H1 (cell line): Measurements from ENCODE around the gene STAT4. TPM values are rescaled to one million over a fixed set of nuclear protein-coding genes. Genes with fewer than 3 reads are reported as not detected.

Experiments
- CTCF ChIA-PET: fragments of 300-600 bp; sonication (Branson Sonifier 250); formaldehyde crosslinking; loops from one replicate; lab custom pipeline; 2021; ENCODE audit not compliant: partially characterized antibody; lab: Charles Lee
- POLR2A ChIA-PET: fragments of 300-600 bp; sonication (Branson Sonifier 250); formaldehyde crosslinking; loops from one replicate; lab custom pipeline; 2021; ENCODE audit warnings: inconsistent platforms; ENCODE audit not compliant: partially characterized antibody; lab: Charles Lee
- DNase-seq, 2 experiments: peaks; one replicate each; pipeline versions ENCODE4 v3.0.0 to v3.0.0-alpha.2; 2010 to 2022; ENCODE audit warnings: low spot score in 2 of 2, low read depth in 1 of 2, mixed read lengths in 1 of 2
- FAIRE-seq: peaks from 2 replicates; lab custom pipeline; 2011; peaks lifted over from hg19 to GRCh38; lab: Jason Lieb, UNC
- H2AFZ ChIP-seq: 2 replicates; pipeline ENCODE4 v1.8.1; 2012; ENCODE audit warnings: low read length, inconsistent platforms
- H2AK5ac ChIP-seq: 2 replicates; pipeline ENCODE4 v1.6.1; 2013; ENCODE audit warnings: low read depth, low read length
- H2BK120ac ChIP-seq: replicated peaks from 2 replicates; pipeline ENCODE3; 2013; ENCODE audit warnings: low read depth, low read length, inconsistent platforms
- H2BK12ac ChIP-seq: 2 replicates; pipeline ENCODE4 v1.6.1; 2013; ENCODE audit warnings: low read depth, low read length
- H2BK15ac ChIP-seq: 2 replicates; pipeline ENCODE4 v1.6.1; 2013; ENCODE audit warnings: low read length
- H2BK20ac ChIP-seq: 2 replicates; pipeline ENCODE4 v1.6.1; 2013; ENCODE audit warnings: low read length
- H2BK5ac ChIP-seq: 2 replicates; pipeline ENCODE4 v1.6.1; 2013; ENCODE audit warnings: low read depth, low read length
- H3K14ac ChIP-seq: 2 replicates; pipeline ENCODE4 v1.6.1; 2013; ENCODE audit warnings: inconsistent platforms; ENCODE audit not compliant: insufficient read length
- H3K18ac ChIP-seq: 2 replicates; pipeline ENCODE4 v1.6.1; 2013; ENCODE audit warnings: low read length; ENCODE audit errors: extremely low read depth
- H3K23ac ChIP-seq: 2 replicates; pipeline ENCODE4 v1.6.1; 2013; ENCODE audit warnings: inconsistent platforms; ENCODE audit not compliant: insufficient read length
- H3K23me2 ChIP-seq: 2 replicates; pipeline ENCODE4 v1.6.1; 2013; ENCODE audit warnings: low read depth, low read length
- H3K27ac ChIP-seq: 2 replicates; pipeline ENCODE4 v1.6.1; 2011; ENCODE audit warnings: low read depth, low read length, inconsistent platforms
- H3K27me3 ChIP-seq, 4 experiments: replicated peaks in 1 of 4; 1 replicate in 1 of 4; 2 replicates in 3 of 4; pipeline versions ENCODE4 v1.6.1 to v1.8.1; 2011 to 2013; ENCODE audit warnings: low read length in 3 of 4, mild to moderate bottlenecking in 3 of 4, inconsistent platforms in 2 of 4, mixed read lengths in 2 of 4, moderate library complexity in 1 of 4; ENCODE audit not compliant: control insufficient read depth in 3 of 4, insufficient read depth in 3 of 4; ENCODE audit errors: extremely low read depth in 1 of 4
- H3K36me3 ChIP-seq, 4 experiments: 2 replicates each; pipeline versions ENCODE4 v1.6.1 to v1.8.1; 2011 to 2013; ENCODE audit warnings: mild to moderate bottlenecking in 4 of 4, low read length in 3 of 4, moderate library complexity in 2 of 4, control low read depth in 1 of 4, inconsistent platforms in 1 of 4; ENCODE audit not compliant: insufficient read depth in 4 of 4, control insufficient read depth in 2 of 4
- H3K4ac ChIP-seq: replicated peaks from 2 replicates; pipeline ENCODE3; 2013; ENCODE audit warnings: low read length, low read depth, mixed read lengths, inconsistent platforms; ENCODE audit not compliant: insufficient read length
- H3K4me1 ChIP-seq, 4 experiments: replicated peaks in 1 of 4; 1 replicate in 1 of 4; 2 replicates in 3 of 4; pipeline versions ENCODE4 v1.6.1 to v1.8.1; 2011 to 2013; ENCODE audit warnings: low read length in 3 of 4, inconsistent platforms in 2 of 4, mixed read lengths in 1 of 4; ENCODE audit not compliant: insufficient read depth in 4 of 4, control insufficient read depth in 3 of 4
- H3K4me2 ChIP-seq, 2 experiments: 2 replicates each; pipeline versions ENCODE4 v1.6.1 to v1.8.1; 2011 to 2013; ENCODE audit warnings: low read depth in 2 of 2, low read length in 2 of 2, control low read depth in 1 of 2, inconsistent platforms in 1 of 2, mild to moderate bottlenecking in 1 of 2; ENCODE audit not compliant: insufficient read depth in 1 of 2
- H3K4me3 ChIP-seq, 4 experiments: fragments of 200-600, 300-600 bp in 1 of 4; sonication (generic), shearing (Covaris generic), sonication (Bioruptor Twin) in 1 of 4; 2 replicates each; pipeline versions ENCODE4 v1.5.1 to v1.8.1; 2011 to 2016; ENCODE audit warnings: low read length in 4 of 4, low read depth in 3 of 4, control low read depth in 2 of 4, inconsistent platforms in 2 of 4, mild to moderate bottlenecking in 2 of 4, mixed read lengths in 1 of 4, moderate library complexity in 1 of 4; ENCODE audit not compliant: insufficient read depth in 2 of 4; ENCODE audit errors: extremely low read depth in 1 of 4
- H3K56ac ChIP-seq: replicated peaks from 2 replicates; pipeline ENCODE3; 2013; ENCODE audit warnings: low read depth, mild to moderate bottlenecking, mixed read lengths, low read length, inconsistent platforms; ENCODE audit not compliant: insufficient read length
- H3K79me1 ChIP-seq: 2 replicates; pipeline ENCODE4 v1.6.1; 2013; ENCODE audit warnings: low read depth, low read length, control low read depth
- H3K79me2 ChIP-seq, 2 experiments: 2 replicates each; pipeline versions ENCODE4 v1.6.1 to v1.8.1; 2012 to 2013; ENCODE audit warnings: low read length in 2 of 2, mild to moderate bottlenecking in 2 of 2, inconsistent platforms in 1 of 2; ENCODE audit not compliant: insufficient read depth in 2 of 2, control insufficient read depth in 1 of 2
- H3K9ac ChIP-seq, 4 experiments: replicated peaks in 1 of 4; 1 replicate in 1 of 4; 2 replicates in 3 of 4; pipeline versions ENCODE4 v1.6.1 to v1.8.1; 2011 to 2013; ENCODE audit warnings: low read depth in 3 of 4, low read length in 3 of 4, control low read depth in 2 of 4, mild to moderate bottlenecking in 2 of 4, moderate library complexity in 2 of 4, inconsistent platforms in 1 of 4; ENCODE audit errors: extremely low read depth in 1 of 4
- H3K9me3 ChIP-seq, 2 experiments: 2 replicates each; pipeline versions ENCODE4 v1.6.1 to v1.8.1; 2012 to 2013; ENCODE audit warnings: mild to moderate bottlenecking in 2 of 2, moderate library complexity in 2 of 2, control low read depth in 1 of 2, inconsistent platforms in 1 of 2, low read depth in 1 of 2, low read length in 1 of 2, mixed read lengths in 1 of 2; ENCODE audit not compliant: insufficient read depth in 2 of 2
- H4K20me1 ChIP-seq, 2 experiments: replicated peaks in 1 of 2; 2 replicates each; pipeline versions ENCODE3 to v1.8.1; 2011 to 2013; ENCODE audit warnings: inconsistent platforms in 2 of 2, low read length in 2 of 2, mild to moderate bottlenecking in 1 of 2; ENCODE audit not compliant: insufficient read depth in 2 of 2, control insufficient read depth in 1 of 2
- H4K5ac ChIP-seq: 2 replicates; pipeline ENCODE4 v1.6.1; 2013; ENCODE audit warnings: low read length, low read depth, mixed read lengths, inconsistent platforms; ENCODE audit not compliant: insufficient read length
- H4K8ac ChIP-seq: 2 replicates; pipeline ENCODE4 v1.8.0; 2013; ENCODE audit warnings: mild to moderate bottlenecking, moderate library complexity, low read length, inconsistent platforms; ENCODE audit not compliant: insufficient read depth; ENCODE audit errors: extremely low read depth
- H4K91ac ChIP-seq: replicated peaks from 2 replicates; pipeline ENCODE3; 2013; ENCODE audit warnings: low read length, mixed read lengths, inconsistent platforms; ENCODE audit not compliant: insufficient read length
- CREB1 ChIP-seq: IDR thresholded peaks from 2 replicates; pipeline ENCODE4 v1.6.1; 2012; ENCODE audit warnings: inconsistent platforms
- CTCF ChIP-seq, 3 experiments: IDR thresholded peaks; 1 replicate in 2 of 3; 2 replicates in 1 of 3; pipeline versions ENCODE4 v1.5.1 to v1.6.1; 2011; ENCODE audit warnings: low read length in 3 of 3, mild to moderate bottlenecking in 3 of 3, inconsistent platforms in 2 of 3, low read depth in 1 of 3, moderate library complexity in 1 of 3; ENCODE audit not compliant: insufficient read depth in 1 of 3; ENCODE audit errors: control extremely low read depth in 1 of 3
- JUND ChIP-seq: IDR thresholded peaks from 2 replicates; pipeline ENCODE4 v1.6.1; 2011; ENCODE audit warnings: mild to moderate bottlenecking, improper control_type of control experiment, low read length
- POU5F1 ChIP-seq: IDR thresholded peaks from 2 replicates; pipeline ENCODE4 v1.6.1; 2011; ENCODE audit warnings: low read depth, mild to moderate bottlenecking, low read length, moderate library complexity
- RAD21 ChIP-seq, 2 experiments: IDR thresholded peaks in 1 of 2; conservative IDR thresholded peaks in 1 of 2; 2 replicates each; pipeline ENCODE4 v1.6.1; 2011; ENCODE audit warnings: low read depth in 2 of 2, low read length in 2 of 2, improper control_type of control experiment in 1 of 2, inconsistent platforms in 1 of 2, mild to moderate bottlenecking in 1 of 2, moderate library complexity in 1 of 2
- SP1 ChIP-seq: IDR thresholded peaks from 2 replicates; pipeline ENCODE4 v1.6.1; 2011; ENCODE audit warnings: low read depth, low read length
- WGBS, 2 experiments: shearing (Covaris generic) in 1 of 2; methylation state at CpG; one replicate each; pipeline versions ENCODE4 v1.1.6 to v1.1.7; 2013 to 2015; ENCODE audit warnings: low lambda C conversion rate in 2 of 2, mixed read lengths in 2 of 2, inconsistent platforms in 1 of 2, low coverage in 1 of 2, missing lambda C conversion rate in 1 of 2; ENCODE audit not compliant: insufficient replicate concordance in 2 of 2, insufficient coverage in 1 of 2, insufficient read length in 1 of 2; ENCODE audit errors: extremely low coverage in 1 of 2, missing lambda C conversion rate in 1 of 2; 5-methylcytosine and 5-hydroxymethylcytosine counted together
- polyA plus RNA-seq, 7 experiments: library from polyadenylated mRNA; depleted of rRNA in 3 of 7; stranded (reverse) in 5 of 7; unstranded in 2 of 7; fragments of >200 nt in 5 of 7; fragments of 200-250 nt in 2 of 7; gene quantifications; 1 replicate in 5 of 7; 2 replicates in 1 of 7; 4 replicates in 1 of 7; pipeline versions ENCODE4 v1.2.1 to v1.2.3, GENCODE V29; 2011 to 2013; ENCODE audit warnings: missing spikeins in 2 of 7, mixed read lengths in 2 of 7
- total RNA-seq: library from RNA; stranded (reverse); fragmentation: NEBNext Ultra II Directional; extraction: Animal tissue kit (Norgen Biotek cat#: 25700); gene quantifications from 2 replicates; pipeline ENCODE4 v1.2.1, GENCODE V29; 2021

STAT4 gene
- total and polyA plus RNA-seq, 2 of the 8 experiments (the other 6 are each of a cell fraction or from before 2014, with no cell fraction given) = 0.36 to 0.63 TPM

GRCh38 chr2:191030521-191031154 is 120.2 kb downstream of the STAT4 start:
- H4K20me1 ChIP-seq = no peaks in the 10 kb centered on the region
- no peak overlapping the region for H2AK5ac ChIP-seq
- FAIRE-seq (peak; percentile 89), DNase-seq (no peak)
- no peak overlapping the region for H3K4me3 ChIP-seq
- no peak overlapping the region for H3K14ac ChIP-seq
- no peak overlapping the region for H2BK12ac ChIP-seq
- no peak overlapping the region for H2BK15ac ChIP-seq
- WGBS, 2 experiments = 57% methylated on average over 8 of the region's 8 CpGs; no CpG with 5 or more reads in 1 of the 2 experiments
- no peaks in the 10 kb centered on the region for H3K79me2 ChIP-seq
- peak overlapping the region; percentile 85 for H2AFZ ChIP-seq
- ChIA-PET POLR2A (interaction anchor here (1.9 kb wide), 1 partner anchor 10 kb away, joined by 6 read pairs; no protein-coding TSS in a partner anchor), CTCF (interaction anchor here (1.9 to 2.5 kb wide), 2 partner anchors 15 to 18 kb away, joined by 6 to 15 read pairs; partner anchors contain the start of gene STAT1)
- no peak overlapping the region for H3K23ac ChIP-seq
- H2BK120ac ChIP-seq = no peak overlapping the region
- H4K91ac ChIP-seq = no peak overlapping the region
- H3K4me1 ChIP-seq = peaks cover 0 to 3% (median 1%) of the 10 kb centered on the region in 4 experiments; a peak in 2 of 7 replicates
- no peak overlapping the region for H2BK5ac ChIP-seq
- H2BK20ac ChIP-seq = no peak overlapping the region
- no peak overlapping the region for H4K8ac ChIP-seq
- H3K56ac ChIP-seq = no peak overlapping the region
- no peaks in the 10 kb centered on the region for H3K9me3 ChIP-seq
- no peaks in the 10 kb centered on the region for H3K36me3 ChIP-seq
- no peak overlapping the region for H3K27ac ChIP-seq
- H3K4ac ChIP-seq = no peak overlapping the region
- H3K23me2 ChIP-seq = no peaks in the 10 kb centered on the region
- no peak overlapping the region for H4K5ac ChIP-seq
- no peak overlapping the region for H3K4me2 ChIP-seq
- TF ChIP-seq SP1 (no peak), POU5F1 (0 out of 2 replicates have a peak, but pooled peaks have one; percentile 17), RAD21 (IDR thresholded peaks at IDR 0.05 in 1 of 2, conservative IDR thresholded peaks at IDR 0.05 in 1 of 2; ENCODE audit: low read depth in 2 of 2, low read length in 2 of 2) (peak; percentile 56 to 62), JUND (no peak), CTCF (IDR thresholded peaks at IDR 0.05; ENCODE audit: control extremely low read depth in 1 of 3, insufficient read depth in 1 of 3, low read depth in 1 of 3, low read length in 3 of 3) (peak in 2 of 3 experiments; percentile 57 to 70; a peak in 3 of 4 replicates), CREB1 (no peak)
- H3K27me3 ChIP-seq = no peaks in the 10 kb centered on the region
- no peaks in the 10 kb centered on the region for H3K79me1 ChIP-seq
- no peak overlapping the region for H3K18ac ChIP-seq
- H3K9ac ChIP-seq = no peak overlapping the region
